Forelimb muscle (tissue), 1 donor: ENCODE measurements around the gene BEND7. TPM values are rescaled to one million over a fixed set of nuclear protein-coding genes. Genes with fewer than 3 reads are reported as not detected.
"Not testable (repeated sequence)": the region's sequence is repeated elsewhere in the genome, so short reads cannot be mapped to it uniquely, and the experiment has no call there.

ENCODE experiments used
- DNase-seq: peaks from one replicate; pipeline ENCODE4 v3.0.0-alpha.2; 2013; ENCODE audit warnings: low read depth
- polyA plus RNA-seq: library from polyadenylated mRNA; unstranded; fragments of 120-200 nt; gene quantifications from one replicate; pipeline ENCODE4 v1.2.1, GENCODE V29; 2013; ENCODE audit not compliant: insufficient read length

BEND7 gene, protein sequence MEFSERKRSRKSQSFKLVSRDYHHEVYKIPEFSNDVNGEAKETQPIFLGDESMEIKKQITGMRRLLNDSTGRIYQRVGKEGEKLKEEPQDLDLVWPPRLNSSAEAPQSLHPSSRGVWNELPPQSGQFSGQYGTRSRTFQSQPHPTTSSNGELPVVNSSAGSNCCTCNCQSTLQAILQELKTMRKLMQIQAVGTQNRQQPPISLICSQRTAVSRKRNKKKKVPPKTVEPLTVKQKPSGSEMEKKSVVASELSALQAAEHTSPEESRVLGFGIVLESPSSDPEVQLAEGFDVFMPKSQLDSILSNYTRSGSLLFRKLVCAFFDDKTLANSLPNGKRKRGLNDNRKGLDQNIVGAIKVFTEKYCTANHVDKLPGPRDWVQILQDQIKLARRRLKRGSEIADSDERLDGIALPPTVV
- polyA plus RNA-seq, result 7.8 TPM

DNA sequence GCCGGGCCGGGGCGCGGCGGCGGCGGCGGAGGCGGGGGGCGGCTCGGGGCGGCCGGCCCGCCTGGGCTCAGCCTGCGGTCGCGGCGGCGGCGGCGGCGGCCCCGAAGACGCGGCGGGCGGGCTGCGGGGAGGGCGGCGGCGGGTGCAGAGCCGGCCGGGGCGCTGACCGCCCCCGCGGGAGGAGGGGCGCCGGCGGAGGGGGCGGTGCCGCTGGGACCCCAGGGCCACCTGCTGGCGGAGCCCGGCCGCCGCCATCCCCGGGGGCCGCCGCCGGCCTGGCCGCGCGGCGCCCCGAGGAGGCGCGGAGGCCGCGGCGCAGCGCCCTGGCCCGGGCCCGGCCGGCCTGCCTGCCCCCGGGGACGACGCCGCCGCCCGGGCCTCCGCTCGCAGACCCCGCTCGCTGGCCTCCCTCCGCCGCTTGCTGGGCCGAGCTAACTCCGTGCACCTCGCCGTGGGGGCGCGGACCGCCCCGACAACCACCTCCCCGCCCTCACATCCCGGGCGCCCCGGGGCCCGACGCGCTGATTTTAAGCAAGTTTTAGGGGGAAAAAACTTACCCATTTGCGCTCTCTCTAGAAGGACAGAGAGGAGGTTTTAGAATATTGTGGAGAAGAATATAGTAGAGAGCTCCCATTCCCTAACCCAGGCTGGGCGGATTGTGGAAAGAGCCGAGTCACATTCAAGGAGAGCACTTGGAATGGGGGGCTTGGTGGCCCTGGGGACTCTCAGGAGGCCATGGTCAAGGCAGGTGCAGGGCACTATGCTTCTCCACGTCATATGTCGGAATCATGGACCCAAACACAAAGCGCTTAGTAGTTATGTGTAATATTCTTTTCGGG lies at the start of gene BEND7:
BEND7 (minus strand) TSS at position 140 of the 839 bp plus-strand sequence. CDS start 481 bp downstream, outside the sequence.
- no peak for DNase-seq

DNA sequence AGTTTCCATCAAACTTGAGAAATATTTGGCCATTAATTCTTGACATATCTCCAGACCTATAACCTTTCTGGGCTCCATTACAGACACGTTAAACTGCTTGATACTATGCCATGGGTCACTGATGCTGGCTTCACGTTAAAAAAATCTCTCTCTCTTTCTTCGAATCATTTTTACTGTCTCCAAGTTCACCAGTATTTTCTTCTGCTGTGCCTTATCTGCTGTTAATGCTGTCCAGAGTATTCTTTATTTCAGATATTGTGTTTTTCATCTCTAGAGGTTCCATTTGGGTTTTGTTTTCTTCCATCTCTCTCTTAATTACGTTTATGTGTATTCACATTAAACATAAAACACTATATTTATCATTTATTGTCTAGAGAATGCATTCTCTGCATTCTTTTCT lies 45.1 kb upstream of the BEND7 start:
- no peak for DNase-seq

DNA sequence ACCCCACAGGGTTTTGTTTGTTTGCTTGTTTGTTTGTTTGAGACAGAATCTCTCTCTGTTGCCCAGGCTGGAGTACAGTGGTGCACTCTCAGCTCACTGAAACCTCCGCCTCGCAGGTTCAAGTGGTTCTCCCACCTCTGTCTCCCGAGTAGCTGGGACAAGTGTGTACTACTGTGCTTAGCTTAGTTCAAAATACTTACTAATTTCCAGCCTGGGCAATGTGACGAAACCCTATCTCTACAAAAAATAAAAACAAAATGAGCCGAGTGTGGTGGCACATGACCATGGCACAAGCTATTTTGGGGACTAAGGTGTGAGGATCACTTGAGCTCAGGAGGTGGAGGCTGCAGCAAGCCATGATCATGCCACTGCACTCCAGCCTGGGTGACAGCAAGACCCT lies 42.7 kb upstream of the BEND7 start:
- no peak for DNase-seq

DNA sequence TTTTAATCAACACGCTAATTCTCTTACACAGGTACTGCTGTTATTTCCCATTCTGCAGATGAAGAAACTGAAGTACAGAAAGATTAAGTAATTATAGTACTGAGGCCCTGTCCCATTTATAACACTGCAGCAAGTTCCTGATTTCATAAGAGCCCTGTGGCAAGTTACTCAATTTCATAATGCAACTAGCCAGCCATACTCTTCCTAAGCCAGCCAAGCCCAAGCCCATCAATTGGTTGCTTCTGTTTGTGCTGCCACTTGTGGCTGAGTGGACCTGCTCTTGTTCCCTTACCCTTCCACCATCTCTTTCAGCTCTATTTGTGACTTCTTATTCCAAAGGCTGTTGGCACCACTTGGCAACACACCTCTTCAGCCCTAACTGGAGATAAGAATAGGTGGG lies 38.2 kb upstream of the BEND7 start:
- no peak for DNase-seq

DNA sequence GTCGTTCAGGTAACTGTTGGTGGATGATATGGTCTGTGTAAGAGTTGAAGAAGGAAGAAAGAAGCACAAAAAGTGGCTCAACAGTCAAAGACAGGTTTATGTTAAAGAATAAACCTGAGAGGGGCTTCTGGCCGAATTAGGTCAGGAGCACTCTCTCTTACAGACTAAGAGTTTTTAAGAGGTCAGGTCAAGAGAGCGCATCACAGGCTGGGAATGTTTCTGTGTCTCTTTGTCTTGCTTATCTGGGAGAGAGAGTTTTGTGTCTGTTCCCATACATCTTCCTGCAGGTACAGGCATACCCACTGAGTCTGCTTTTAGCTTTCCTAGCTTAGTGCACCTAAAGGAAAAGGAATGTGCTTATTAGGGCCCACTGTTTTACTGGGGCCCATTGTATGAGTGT lies 35.8 kb upstream of the BEND7 start:
- no peak for DNase-seq

DNA sequence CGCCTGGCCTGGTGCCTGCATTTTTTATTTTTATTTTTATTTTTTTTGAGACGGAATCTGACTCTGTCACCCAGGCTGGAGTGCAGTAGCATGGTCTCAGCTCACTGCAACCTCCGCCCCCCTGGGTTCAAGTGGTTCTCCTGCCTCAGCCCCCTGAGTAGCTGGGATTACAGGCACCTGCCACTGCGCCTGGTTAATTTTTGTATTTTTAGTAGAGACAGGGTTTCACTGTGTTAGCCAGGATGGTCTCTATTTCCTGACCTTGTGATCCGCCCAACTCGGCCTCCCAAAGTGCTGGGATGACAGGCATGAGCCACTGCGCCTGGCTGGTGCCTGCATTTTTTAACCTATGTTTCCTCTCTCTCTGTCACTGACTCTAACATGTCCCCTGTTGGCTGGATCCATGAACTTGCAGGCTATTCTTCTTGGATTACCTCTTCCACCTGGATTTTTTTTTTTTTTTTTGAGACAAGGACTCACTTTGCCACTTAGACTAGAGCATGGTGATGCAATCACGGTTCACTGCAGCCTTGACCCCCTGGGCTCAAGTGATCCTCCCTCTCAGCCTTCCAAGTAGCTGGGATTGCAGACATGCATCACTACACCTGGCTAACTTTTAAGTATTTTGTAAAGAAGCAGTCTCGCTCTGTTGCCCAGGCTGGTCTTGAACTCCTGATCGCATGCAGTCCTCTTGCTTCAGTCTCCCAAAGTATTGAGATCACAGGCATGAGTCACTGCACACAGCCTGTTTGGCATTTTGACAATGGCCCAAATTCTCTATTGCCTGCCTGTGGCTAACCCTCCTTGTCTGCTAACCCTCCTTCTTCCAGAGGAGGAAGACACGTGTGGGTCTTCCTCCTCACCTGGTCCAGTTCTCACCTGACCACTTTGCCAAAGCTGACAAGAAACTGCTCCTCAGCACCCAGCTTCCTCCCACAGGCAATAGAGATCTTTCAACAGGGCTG lies 34.9 kb upstream of the BEND7 start:
- DNase-seq, result no peak

DNA sequence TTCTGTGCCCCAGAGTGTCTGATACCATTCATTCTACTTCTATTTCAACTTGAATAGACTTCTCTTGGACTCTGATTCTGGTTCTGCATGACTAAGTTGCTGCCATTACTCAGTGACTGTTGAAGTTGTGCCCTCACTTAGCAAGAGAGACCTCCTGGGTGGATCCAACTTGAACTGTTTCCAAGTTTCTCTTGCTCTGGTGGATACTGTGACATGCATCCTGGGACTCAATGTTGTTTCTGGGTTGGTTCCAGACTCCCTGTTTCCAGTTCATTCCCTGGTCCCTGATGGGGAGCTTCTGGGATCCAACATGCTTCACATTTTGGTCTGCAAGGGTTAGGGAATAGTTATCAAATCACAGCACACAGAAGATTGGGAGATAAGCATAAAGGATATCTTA lies 31.8 kb upstream of the BEND7 start:
- DNase-seq, result no peak

DNA sequence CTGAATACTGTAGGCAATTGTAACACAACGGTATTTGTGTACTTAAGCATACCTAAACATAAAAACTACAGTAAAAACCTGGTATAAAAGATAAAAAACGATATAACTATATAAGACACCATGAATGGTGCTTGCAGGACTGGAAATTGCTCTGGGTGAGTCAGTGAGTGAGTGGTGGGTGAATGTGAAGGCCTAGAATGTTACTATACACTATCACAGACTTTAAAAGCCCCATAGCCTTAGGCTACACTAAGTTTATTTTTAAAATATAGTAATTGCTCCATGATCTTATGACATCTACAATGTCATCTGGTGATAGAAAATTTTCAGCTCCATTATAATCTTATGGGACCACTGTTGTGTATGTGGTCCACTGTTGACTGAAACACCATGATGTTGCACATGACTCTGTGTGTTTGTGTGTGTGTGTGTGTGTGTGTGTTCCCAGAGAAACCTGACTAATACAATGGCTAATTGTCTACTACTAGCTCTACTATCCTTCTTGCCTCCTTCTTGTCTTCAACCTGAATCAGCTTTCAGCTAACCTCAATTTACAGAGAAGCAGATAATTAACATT lies 30.4 kb upstream of the BEND7 start:
- no peak for DNase-seq

DNA sequence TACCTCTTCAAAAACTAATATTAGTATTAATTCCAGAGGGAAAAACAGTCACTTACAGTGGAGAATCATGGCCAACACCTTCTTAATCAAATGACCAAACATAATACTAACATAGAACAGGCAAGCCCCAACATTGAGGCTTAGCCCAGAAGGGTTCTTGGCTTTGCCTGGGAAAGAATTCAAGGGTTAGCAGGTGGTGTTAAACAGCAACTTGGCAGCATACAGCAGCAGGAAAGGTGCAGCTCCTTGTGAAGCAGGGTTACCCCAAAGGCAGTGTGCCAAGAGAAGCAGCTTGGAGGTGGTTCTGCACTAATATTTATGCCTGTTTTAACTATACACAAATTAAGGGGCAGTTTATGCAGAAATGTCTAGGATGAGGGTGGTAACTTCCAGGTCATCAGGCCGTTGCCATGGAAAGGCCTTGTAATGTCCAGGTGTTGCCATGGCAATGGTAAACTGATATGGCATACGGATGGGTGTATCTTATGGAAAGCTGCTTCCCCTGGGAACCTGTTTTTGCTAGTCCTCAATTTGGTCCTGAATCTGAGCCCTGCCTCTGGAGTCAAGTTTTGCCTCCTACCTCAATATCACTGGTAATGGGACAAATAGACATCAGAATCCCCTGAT lies 27.2 kb upstream of the BEND7 start:
- DNase-seq, result no peak

DNA sequence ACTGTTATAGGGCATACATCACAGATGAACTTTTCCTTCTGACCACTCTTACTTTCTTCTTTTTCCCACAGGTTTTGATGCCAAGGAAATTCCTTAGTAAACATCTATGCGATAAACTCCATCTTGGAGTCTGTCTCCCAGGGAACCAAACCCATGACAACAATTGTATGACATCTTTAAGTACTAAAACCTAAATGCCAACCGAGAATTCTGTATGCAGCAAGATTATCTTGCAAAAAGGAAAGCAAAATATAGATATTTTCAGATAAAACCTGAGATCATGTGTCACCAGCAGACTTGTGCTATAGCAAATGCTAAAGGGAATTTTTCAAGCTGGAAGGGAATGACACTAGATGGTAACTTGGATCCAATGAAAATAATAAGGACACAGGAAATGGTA lies 22.0 kb upstream of the BEND7 start:
- DNase-seq, result no peak

DNA sequence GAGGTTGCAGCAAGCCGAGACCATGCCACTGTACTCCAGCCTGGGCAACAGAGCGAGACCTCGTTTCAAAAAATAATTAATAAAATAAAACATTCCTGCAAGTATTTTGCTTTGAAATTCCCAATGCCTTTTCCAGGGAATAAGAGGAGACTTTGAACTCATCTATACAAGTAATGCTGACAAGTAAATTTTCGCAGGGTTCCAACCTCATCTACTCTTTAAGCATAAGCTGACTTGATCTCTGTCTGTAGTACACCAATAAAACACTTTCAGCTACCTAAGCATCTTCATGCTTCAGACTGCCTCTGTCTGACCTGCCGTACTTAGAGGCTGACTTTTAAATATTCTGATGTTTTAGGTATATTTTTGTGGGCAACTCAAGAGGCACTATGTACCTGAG lies 13.7 kb upstream of the BEND7 start:
- DNase-seq, result no peak

DNA sequence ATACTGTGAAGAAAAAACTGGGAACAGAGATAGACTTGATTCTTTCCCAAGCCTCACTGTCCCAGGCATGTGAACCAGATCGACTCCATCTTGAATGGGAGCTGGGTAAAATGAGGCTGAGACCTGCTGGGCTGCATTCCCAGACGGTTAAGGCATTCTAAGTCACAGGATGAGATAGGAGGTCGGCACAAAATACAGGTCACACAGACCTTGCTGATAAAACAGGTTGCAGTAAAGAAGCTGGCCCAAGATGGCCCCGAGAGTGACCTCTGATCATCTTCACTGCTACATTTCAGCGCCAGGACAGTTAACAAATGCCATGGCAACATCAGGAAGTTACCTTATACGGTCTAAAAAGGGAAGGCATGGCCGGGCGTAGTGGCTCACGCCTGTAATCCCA lies 9.2 kb upstream of the BEND7 start:
- not testable (repeated sequence) for DNase-seq

DNA sequence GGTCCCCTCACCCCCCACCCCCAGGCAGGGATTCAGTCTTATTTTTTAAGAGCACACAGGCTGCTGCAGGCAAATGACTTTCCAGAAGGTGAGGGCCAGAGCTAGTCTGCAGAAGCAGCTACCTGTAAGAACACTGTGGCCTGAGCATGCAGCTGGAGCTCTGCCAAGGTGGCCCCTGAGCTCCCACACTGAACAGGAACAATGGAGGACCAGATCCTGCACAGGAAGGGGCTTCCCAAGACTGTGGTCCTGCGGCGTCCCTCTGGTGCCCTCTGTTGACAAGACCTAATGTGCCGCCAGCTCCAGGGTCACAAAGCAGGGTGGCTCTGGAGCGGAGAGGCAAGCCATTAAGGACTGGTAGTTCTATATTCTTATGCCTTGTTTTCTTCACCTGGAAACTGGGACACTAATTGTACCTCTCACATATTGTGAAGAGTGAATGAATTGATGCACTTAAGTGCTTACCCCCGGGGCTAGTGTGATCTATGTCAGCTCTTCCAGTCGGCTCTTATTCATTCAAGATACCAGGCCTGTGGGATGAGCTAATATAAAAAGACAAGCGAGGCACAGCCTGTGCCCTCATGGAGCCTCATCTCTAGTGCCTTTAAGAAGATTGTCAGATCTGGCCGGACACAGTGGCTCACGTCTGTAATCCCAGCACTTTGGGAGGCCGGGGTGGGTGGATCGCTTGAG lies 8.0 kb upstream of the BEND7 start:
- DNase-seq, result no peak

DNA sequence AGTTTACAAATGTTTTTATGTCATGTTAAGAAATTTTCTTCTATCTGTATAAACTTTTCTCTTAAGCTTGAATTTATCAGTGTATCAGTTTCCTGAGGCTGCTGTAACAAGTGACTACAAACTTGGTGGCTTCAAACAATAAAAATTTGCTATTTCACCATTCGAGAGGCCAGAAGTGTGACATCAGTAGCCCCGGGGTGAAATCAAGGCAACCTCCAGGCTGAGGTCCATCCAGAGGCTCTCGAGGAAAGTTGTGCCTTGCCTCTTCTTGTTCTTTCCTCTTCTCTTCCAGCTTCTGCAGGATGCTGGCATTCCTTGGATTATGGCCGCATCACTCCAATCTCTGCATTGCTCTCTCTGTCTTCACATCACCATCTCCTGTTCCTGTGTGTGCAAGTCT lies 6.5 kb upstream of the BEND7 start:
- no peak for DNase-seq

DNA sequence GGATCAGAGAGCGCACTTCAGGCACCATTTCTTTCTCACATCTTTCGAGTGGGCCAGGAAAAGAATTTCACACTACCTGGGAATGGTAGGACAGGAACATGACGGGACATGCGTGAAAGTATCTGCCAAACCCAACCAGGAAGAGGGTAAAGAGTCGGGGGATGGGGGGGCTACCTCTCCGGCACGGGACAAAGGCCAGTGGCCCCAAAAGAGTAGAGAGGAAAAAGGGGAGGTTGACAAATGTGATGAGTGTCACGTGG lies 830 bp upstream of the BEND7 start:
- no peak for DNase-seq

DNA sequence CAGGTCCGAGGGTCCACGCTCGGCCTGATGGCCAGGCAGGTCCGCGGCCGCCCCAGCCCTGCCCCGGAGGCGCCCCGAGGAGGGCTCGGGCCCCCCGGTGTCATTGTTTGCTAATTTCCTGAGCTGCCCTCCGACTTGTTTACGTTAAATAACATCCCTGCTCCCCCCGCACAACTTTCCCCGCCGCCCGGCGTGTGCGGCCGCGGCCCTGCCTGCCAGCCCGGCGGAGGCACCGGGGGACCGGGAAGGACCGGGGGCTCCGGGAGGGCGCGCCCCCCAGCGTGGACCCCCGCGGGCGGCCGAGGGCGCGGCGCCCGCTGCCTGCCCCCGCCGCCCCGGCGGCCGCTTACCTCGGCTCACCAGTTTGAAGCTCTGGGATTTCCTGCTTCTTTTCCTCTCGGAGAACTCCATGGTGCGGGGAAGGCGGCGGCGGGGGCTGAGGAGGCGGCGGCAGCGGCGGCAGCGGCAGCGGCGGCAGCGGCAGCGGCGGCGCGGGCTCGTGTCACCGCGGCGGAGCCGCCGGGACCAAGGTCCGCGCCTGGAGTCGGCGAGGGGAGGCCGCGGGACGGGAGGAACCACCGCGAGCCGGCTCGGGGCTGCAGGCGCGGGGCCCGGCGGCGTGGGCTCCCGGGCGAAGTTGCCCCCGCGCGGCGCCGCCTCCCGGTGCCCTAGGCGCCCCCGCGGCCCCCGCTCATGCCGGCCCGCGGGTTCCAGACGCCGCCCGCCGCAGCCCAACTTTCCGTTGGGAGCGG lies 515 bp downstream of the BEND7 start:
- no peak for DNase-seq

DNA sequence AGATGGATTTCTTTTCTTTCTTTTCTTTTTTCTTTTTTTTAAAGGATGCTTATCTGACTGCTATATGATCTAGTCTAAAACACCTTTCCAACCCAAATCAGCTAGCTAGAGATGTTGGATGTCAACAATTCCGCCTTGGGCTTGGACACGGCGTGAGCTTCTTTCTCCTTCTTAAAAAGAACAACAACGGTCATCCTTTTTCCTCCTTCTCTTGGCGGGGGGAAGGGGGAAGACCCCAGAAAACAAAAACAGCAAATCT lies 1.0 kb downstream of the BEND7 start:
- no peak for DNase-seq

DNA sequence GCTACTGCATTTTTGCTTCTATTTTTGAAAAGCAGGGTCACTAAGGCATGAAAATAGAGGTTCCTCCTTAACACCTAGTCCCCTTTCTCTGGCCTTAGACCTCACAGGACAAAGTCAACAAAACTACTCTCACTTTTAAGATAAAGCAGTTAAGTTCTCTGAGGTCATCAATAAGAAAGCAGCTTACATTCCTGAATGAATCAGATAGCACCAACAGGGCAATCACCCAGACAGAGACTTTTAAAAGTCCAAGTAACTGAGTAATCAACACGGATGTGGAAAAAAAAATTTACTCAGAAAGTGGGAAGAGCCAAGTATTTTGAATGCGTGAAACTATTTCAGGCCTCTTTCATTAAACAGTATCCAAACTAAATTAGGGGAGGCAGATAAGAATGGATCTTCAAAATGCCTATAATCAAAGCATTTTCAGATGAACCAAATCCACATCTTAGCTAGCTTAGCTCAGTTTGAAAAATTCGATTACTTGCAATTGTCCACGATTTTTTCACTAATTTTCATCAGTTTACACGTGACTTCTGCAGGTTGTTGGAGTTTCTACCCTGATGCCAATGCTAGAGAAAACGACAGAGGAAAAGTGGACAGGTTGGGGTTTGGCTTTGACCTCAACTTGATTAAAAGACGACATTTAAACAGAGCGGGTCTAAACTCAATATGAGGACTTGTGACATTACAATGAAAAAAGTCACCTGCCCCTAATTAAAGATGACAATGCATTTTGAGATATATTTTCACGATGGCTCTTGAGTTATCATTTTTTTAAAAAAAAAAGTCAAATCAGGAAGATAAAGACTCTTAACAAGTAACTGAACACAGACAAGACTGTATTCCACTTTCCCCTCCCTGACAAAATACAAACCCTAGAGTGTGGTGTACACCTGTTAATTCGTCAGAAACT lies 1.6 kb downstream of the BEND7 start:
- no peak for DNase-seq

DNA sequence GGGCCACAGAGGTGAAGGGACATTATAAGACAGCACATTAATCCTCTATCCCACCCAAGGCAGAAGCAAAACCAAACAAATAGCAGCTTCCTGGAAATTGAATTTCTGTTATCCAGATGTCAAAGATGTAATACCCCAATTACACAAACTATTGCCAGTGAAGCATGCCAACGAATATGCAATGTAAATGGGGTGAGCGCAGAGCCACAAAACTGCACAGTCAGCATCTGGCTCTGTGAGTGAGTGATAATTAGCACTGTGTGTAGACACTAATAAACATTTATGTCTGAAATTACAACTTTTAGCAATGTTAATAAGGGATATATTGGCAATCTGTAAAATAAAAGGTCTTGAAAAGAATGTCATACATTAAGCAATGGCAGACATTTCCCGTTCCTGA lies 3.2 kb downstream of the BEND7 start:
- DNase-seq, result no peak
